ENCODE results near the gene ELF1.

GRCh38 chr13:40927929-40928328 lies 91.2 kb downstream of the ELF1 start:
- TF ChIP-seq GATA3 (IDR thresholded peaks at IDR 0.05; ENCODE audit: low read depth, low read length): no peak
- no peak for TF ChIP-seq GATA2 (IDR thresholded peaks at IDR 0.05; ENCODE audit: low read depth, low read length)

All from SH-SY5Y (cell line).